Erythroblast (primary cell): Measurements from ENCODE around the gene MPO.

Source experiments
- GATA1 ChIP-seq: IDR thresholded peaks from 2 replicates; pipeline ENCODE4 v1.6.1; 2011; ENCODE audit warnings: low read depth, mild to moderate bottlenecking, control low read depth, low read length, moderate library complexity
- POLR2A ChIP-seq: IDR thresholded peaks from 2 replicates; pipeline ENCODE4 v1.6.1; 2011; ENCODE audit warnings: mild to moderate bottlenecking, low read length

DNA sequence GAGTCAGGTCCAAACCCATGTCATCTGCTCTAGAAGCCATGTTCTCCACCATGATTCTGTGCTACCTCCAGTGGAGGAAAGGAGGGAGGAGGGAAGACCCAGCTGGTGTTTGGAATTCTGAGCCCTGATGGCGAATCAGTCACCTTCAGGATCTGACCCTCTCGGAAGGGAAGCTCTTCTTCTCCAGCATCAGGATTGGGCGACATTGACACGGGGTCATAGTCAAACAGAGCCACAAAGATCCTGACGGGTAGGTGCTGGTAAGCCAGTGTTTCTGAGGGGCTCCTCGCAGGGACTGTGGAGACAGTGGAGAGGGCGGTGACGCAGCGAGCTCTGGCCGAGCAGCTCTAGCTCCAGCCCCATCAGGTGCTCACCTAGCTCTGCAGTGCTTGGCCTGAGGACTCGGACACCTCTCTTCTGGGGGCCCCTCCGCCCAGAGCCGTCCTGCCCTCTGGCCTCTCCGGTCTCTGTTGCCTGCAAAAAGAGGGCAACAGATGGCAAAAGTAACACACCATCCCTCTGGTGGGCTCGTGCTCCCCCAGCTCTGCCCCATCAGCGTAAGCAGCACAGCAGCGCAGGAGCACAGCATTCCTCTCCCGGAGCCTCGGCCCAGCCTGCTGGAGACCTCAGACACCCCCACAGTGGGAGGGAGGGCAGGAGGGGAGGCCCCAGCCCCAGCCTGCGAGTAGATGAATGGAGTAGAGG, 26.9 kb upstream of the MPO start:
- TF ChIP-seq POLR2A (no peak), GATA1 (no peak)
